Activated CD4-positive, alpha-beta T cell treated with anti-CD3 and anti-CD28 coated beads, Interleukin-2, amount 50 U/mL, for 16 hours (primary cell): Measurements from ENCODE around the gene MDM1.
A peak's percentile ranks its signal among the peaks of the same experiment; 100 is the strongest.

Experiments
- DNase-seq: peaks from one replicate; pipeline ENCODE4 v3.0.0-alpha.2; 2020

Gene MDM1

DNA sequence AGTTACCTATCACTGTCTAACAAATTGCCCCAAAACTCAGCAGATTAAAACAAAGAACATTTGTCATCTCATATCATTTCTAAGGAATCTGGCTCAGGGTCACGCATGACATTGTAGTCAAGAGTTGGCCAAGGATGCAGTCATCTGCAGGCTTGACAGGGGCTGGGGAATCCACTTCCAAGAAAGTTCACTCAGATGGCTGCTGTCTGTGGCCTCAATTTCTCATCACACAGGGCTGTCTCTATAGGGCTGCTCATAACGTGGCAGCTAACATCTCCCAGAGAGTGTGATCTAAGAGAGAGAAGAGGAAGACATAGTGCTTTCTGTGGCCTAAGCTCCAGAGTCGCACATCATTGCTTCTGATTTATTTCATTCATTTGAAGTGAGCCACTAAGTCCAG, 61.8 kb downstream of the MDM1 start:
- DNase-seq, result no peak

DNA sequence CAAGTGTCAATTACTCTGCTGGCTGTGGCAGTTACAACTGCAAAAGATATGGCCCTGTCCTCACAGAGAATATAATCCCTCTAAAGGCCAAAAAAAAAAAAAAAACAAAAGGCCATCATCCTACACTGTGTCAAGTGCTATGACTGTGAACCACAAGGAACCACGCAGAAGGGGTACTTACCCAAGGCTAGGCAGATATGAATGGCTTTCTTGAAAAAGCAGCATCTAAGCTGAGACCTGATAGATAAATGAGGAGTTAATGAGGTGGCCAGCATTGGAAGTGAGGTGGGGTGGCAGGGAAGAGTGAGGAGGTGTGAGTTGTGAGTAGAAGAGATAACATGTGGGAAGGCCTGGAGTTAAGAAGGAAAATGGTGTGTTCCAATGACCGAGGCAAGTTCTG, 62.4 kb downstream of the MDM1 start:
- no peak for DNase-seq

DNA sequence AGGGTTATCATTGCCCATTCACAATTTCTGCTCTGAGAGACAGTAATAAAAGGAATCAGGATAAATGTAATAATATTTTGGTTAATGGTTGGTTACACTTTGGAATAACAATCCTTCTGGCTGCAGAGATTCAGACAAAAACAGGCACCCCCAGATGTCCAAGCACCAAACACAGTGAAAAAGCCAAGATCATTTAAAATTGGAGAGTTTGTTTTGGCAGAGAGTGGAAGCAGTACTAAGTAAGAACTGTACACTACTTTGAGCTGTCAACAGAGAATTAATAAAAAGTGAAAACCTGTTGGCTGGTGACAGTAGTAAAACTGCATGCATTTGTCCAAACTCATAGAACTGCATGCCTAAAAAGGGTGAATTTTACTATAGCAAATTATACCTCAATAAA, 63.2 kb downstream of the MDM1 start:
- no peak for DNase-seq

DNA sequence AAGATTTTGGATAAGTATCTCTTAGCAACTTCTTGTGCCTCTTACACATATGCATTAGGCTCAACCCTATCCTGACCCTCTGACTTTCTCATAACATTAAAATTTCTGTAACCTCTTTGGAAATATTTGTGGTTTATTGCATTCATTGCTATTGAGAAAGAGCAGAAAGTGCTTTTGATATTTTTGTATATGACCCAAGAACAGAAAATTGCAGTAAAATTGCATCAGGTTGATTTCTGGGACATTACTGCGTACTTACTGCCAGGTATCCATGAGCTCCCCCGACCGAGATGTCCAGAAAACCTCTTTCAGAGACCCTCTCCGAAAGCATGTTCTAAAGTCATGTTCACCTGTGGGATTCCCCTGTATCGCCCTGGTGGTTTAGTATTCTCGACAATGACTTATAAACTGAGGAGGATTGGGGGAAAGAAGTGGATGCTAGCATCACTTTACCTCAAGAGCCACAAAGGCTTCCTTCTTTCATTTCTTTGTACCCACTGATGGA, 64.2 kb downstream of the MDM1 start:
- DNase-seq, result peak; percentile 66

DNA sequence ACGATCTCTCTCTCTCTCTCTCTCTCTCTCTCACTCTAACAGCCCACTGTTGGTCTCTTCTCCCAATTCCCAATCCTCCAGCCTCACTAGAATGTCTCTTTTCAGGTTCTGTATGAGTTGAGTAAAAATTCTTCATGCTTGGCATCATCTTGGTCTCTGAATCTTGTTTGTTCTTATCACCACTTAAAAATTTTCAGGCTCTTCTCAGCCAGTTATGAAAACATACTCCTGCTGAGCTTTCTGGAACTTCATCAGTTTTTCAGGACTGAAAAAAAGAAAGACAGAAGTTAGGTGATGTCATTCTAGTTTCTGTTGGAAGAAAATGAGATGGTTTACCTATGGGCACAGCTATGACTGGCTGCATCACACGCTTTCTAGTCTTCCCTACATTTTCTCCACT, 67.3 kb downstream of the MDM1 start:
- DNase-seq, result no peak

DNA sequence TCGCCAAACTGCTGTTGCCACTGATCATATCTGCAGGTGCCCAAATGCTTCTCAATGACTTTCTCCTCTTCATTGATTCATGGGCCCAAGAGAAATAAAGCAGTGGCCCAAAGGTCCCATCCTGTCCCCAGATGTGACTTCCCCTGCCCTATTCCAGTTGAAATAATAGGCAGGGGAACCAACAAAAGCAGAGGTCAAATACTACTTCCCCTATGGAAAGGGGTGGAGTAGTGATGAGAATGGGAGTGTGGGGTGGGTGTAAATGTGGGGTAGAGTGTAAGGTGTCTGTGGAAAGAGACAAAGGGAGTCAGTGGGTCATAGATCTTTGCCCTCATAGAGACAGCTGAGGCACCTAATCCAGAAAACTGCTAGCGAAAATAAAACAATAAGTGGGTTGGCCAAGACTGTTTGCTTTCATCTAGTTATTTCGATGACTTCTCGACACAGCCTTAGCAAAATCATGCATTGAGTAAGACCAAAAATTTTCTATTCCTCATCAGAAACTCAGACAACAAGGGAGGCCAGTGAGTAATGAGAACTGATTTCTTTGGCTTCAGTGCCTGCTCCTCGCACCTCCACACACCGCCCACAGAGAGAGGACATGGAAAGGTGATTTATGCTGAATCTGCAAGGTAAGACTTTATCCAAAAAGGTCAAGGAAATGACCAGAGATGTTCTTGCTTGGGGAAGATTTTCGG, 67.9 kb downstream of the MDM1 start:
- DNase-seq, result no peak

DNA sequence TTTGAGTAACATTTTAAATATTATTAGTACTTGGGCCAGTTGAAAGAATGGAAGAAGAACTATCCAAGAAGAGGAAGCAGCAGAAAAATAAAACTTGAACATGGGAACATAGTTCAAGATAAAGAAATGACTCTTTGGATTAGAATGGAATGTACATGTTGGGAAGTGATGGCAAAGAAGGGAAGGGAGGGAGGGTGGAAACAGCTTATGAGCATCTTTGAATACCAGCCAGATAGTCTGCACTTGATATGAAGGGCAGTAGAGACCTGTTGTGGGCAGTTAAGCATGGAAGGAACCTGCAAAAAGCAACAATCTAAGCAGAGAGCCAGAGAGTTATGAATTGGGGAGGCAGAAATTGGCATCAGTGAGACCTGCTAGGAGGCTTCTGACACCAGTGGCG, 68.8 kb downstream of the MDM1 start:
- DNase-seq, result no peak

DNA sequence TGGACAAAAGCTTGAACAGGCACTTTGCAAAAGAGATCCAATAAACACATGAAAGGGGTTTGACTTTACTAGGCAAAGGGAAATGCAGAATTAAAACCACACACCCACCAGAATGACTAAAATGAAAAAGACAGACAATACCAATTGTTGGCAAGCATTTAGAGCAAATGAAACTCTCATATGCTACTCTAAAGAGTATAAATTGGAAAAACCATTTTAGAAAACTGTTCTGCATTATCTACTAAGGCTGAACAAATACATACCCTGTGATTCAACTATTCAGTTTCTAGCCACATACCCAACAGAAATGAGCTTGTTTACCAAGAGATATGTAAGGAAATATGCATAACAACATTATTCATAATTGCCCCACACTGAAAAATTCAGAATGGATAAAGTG, 70.3 kb downstream of the MDM1 start:
- DNase-seq, result peak; percentile 71

DNA sequence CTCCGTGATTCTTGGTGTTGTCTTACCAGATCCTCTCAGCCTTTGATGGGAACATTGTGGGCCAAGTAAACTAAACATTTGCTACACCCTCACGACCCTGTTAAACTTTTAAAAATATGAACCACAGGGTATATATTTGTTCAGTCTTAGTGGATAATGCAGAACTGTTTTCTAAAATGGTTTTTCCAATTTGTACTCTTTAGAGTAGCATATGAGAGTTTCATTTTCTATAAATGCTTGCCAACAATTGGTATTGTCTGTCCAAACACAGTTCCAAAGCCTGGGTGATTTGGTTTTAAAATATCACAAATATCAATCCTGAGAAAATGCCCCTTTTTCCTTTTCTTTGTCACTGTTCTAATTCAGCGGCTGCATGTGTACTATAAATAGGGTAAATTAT, 72.0 kb downstream of the MDM1 start:
- DNase-seq, result no peak

DNA sequence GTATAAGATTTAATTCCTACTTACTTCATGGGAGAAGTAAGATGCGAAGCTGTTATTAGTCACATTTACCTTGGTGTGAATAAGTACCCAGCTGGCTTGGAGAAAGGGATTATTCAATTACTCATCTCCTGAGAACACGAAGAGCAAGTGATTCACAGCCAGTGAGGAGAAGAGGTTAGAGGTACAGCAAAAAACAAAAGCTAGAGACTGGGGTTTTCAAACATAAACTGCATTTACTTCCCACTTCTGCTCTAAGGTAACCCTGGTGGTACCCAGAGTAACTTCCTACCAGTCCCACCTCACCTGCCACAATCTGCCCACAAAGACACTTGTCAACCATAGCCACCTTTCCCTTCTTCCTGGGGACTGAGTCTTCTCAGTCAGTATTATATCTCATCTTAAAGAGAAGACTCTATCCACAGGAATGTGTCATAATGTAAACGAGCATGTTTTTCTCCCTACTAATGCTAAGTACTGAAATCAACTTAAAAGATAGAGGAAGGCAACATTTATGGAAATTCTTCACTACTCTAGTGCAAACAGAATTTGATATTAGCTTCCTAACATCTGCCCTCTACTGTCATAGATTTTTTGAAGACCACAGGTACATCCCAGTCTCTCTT, 72.7 kb downstream of the MDM1 start:
- DNase-seq, result peak; percentile 83

DNA sequence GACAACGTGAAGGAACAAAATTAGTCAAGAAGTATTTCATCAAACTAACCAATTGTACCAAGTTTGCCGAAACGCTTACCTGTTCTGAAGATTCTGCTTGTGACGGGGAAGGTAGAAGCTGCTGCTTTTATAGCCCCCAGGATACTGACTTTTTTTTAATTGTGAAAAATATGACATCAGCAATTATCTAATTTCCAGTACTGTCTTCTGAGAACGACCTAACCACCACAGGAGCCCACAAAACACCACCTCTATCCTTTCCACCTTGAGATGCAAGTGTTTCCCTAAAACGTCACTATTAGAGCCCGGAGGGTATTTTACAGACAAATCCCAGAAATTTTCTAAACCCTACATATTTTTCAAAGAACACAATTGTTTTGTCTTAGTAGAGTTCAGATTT, 78.7 kb downstream of the MDM1 start, which contains the start of gene IL22:
TSS of gene IL22 (minus strand) at position 101 of the 400 bp plus-strand sequence. CDS start 156 bp downstream, outside the sequence.
- no peak for DNase-seq

DNA sequence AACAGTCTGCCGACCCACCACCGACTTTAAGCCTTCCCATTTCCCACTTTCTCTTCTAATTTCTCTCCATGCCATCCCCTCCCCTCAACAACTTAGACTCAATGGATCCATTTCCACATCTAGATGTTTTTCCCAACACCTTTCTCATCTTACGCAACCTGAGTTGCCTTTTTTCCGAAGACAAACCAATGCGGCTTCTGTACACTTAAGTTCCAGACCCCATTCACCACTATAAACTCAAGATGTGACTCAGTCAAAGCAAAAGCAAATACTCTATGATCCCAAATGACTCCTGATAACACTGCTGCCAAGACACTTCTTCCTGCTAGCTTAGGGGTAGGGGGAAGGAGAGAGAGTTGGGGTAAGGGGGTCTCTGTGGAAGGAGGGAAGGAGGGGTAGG, 80.1 kb downstream of the MDM1 start:
- DNase-seq, result no peak

DNA sequence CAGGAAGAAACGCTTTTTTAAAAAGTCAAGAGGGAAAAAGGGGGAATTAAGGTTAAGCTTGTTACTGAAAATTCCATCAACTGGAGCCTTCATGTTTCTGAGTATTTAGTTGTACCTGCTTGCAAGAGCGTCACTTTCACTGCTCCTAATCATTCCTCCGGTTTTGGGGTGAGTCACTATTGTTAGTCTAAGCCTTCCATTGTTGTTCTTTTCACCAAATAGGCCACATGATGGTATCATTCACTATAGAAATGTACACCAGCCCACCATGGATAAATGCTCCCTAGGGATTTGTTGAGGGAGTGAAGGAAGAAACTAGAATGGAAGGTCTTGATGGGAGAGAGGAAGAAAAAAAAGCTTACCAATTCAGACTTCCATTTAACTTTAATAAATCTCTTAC, 81.7 kb downstream of the MDM1 start:
- no peak for DNase-seq

DNA sequence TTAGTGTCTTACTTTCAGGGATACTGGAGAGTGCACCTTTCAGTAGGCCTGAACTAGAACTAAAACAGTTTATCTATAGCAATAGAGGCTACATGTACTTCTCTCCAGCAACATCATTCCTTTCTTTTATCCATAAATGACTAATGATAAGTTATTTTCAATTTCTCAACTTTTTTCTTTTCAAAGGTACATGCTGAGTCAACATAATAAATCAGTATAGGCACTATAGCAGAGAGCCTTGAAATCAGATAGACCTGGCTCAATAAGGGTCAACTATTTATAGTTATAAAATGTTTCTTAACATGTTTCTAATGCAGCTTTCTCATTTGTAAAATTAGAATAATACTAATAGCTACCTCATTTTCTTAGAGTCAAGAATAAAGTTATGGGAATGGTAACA, 84.4 kb downstream of the MDM1 start:
- DNase-seq, result no peak

DNA sequence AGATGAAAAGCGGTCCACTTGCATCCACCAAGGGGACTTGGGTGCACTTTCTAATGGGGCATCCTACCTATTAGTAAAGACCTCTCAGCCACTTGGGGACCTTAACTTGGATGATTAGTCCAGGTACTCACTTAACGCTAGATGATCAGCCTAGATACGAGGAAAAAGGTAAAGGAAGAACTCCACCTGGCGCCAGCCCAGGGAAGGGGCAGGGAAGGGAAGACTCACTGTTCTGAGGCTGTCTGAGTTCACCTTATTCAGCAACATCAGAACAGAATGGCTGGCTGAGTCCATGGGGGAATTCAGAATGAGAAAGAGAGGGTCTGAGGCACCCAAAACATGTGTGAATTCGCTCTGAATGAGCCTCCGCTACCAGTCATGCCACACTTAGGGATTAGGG, 85.8 kb downstream of the MDM1 start:
- DNase-seq, result no peak

DNA sequence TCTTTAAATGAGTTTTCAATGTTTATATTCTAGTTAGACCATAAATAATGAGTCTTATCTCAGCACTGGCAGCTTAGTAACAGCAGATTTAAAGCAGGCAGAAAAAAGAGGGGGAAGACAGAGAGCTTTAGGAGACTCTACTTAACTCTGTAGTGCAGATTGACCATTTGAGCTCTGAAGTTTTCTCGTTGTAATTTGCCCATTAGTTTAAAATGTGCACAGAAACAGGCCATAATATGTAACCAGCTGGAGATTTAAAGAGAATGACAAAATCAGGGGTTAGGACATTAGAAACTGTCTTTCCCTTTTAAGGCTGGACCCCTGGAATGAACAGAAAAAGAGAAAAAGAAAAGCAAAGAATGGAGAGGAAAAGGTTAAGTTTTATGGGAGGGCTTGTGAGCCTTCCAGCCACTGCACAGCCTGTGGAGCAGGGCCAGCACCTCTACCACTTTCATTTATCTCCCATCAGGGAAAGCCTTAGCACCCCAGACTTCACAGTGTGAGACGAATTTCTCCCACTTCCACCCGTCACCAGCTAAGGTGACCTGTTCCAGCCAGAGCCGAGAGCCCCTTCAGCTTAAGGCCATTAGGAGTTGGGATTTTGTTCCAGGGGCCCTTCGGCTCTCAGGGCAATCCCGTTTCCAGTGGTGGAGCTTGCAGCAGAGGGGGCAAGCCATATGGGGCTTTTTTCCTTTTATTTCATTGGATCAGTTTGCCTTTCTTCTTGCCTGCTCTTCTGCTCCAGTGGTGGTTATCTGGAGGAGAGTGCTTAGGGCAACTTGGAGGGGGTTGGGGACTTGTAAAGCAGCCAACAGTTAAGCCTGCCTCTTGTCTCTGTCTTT, 86.8 kb downstream of the MDM1 start:
- DNase-seq, result no peak
